RPMI8226 (cell line): Measurements from ENCODE around the gene NEU4.
"Not testable (repeated sequence)": the region's sequence is repeated elsewhere in the genome, so short reads cannot be mapped to it uniquely, and the experiment has no call there.

ENCODE experiments used
- DNase-seq: peaks from one replicate; pipeline ENCODE4 v3.0.0-alpha.2; 2015

NEU4 gene

GRCh38 chr2:241808721-241809382 is at the start of gene NEU4:
TSS of gene NEU4 (plus strand) at chr2:241809193. CDS start at chr2:241814485, 5,292 bp downstream.
- no peak for DNase-seq

- not testable (repeated sequence) for DNase-seq
Observed at GRCh38 chr2:241759893-241760292, 49.1 kb upstream of the NEU4 start.

GRCh38 chr2:241760301-241760771 is 48.7 kb upstream of the NEU4 start:
- DNase-seq: no peak

- no peak for DNase-seq
Observed at GRCh38 chr2:241762321-241762932, 46.6 kb upstream of the NEU4 start.

- DNase-seq: no peak
Observed at GRCh38 chr2:241762933-241763369, 46.0 kb upstream of the NEU4 start.

GRCh38 chr2:241763551-241764274 is 45.3 kb upstream of the NEU4 start:
- no peak for DNase-seq

- no peak for DNase-seq
Observed at GRCh38 chr2:241764275-241765241, 44.4 kb upstream of the NEU4 start.

- no peak for DNase-seq
Observed at GRCh38 chr2:241767464-241768250, 41.3 kb upstream of the NEU4 start.

GRCh38 chr2:241768251-241768711 is 40.7 kb upstream of the NEU4 start:
- DNase-seq: no peak

GRCh38 chr2:241768850-241769249 is 40.1 kb upstream of the NEU4 start:
- no peak for DNase-seq

- DNase-seq: no peak
Observed at GRCh38 chr2:241769819-241770184, 39.2 kb upstream of the NEU4 start.

- no peak for DNase-seq
Observed at GRCh38 chr2:241770185-241770935, 38.6 kb upstream of the NEU4 start.

- no peak for DNase-seq
Observed at GRCh38 chr2:241770936-241771285, 38.1 kb upstream of the NEU4 start.

GRCh38 chr2:241771286-241772062 is 37.5 kb upstream of the NEU4 start:
- DNase-seq: no peak

- peak; percentile 51 for DNase-seq
Observed at GRCh38 chr2:241772063-241772499, 36.9 kb upstream of the NEU4 start.

- DNase-seq: no peak
Observed at GRCh38 chr2:241773511-241774418, 35.2 kb upstream of the NEU4 start.

GRCh38 chr2:241774419-241775222 is 34.4 kb upstream of the NEU4 start:
- no peak for DNase-seq
